HG03342 (cell line): ENCODE results near the gene LINGO1.

ENCODE experiments used
- ATAC-seq: cut with Tn5 transposase; IDR thresholded peaks from one replicate; pipeline ENCODE4 v1.9.1; 2021; ENCODE audit warnings: mild to moderate bottlenecking, moderate library complexity; ENCODE audit not compliant: unreplicated experiment

LINGO1 gene

DNA sequence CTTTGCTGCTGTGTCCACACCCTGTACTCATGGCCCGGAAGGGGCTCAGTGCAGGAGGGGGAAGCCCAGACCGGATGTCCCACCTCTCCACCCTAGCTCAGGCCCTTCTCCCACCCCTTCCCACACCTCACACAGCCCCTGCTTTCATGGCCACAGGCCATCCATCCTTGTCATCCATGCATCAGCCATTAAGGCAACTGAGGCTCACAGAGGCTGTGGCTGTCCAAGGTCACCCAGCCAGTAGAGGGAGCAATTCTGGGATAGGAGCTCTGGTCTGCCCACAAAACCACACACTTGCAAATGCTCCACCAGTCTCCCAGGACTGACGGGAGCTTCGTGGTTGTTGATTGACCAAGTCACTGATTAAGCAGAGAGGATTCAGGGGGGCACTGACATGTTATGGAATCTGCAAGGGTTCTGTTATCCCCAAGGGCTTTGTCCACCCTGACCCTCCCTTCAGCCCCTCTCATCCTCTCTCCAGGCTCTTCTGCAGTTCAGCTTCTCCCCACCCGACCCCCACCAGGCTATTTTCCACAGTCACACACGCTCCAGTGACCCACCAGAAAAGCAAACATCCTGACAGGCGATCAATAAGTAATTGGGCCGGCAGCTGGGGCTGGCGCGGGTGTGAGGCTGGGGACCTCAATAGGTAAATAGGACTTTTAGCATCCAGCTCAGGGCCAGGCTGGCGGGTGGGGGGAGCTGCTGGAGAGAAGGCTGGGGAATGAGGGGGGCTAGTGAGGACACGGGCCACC is 15.1 kb downstream of the LINGO1 start:
- no peak for ATAC-seq

DNA sequence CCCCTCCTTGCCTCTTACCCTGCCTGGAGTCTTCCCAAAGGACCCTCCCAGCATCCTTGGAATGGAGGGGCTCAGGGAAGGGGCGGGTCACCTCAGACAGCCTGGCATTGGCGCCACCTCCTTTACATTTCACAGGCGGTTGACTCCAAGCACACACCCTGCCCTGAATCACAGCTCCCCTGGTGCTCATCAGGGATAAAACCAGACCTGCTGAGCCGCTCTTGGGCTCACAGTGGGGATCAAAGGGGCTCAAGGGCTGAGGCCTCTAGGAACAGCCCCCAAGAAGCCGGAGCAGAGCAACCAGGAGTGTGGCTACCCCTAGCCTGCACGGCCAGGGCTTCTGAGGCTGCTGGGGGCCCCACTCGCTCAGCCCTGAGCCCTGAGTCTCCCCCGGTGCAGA is 16.6 kb downstream of the LINGO1 start:
- no peak for ATAC-seq

DNA sequence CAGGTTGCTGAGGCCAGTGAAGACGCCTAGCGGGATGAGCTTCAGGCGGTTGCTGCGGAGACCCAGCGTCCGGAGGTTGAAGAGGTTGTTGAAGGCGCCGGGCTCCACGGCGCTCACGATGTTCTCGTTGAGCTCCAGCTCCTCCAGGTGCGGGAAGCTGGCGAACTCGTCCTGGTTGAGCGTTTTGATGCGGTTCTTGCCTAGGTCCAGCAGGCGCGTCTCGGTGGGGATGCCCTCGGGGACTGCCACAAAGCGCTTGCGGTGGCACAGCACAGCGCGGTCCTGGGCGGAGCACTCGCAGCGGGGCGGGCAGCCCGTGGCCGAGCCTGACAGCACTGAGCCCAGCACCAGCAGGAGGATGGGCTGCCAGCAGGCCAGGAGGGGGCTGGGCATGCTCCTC is 17.2 kb downstream of the LINGO1 start:
- ATAC-seq, result no peak

DNA sequence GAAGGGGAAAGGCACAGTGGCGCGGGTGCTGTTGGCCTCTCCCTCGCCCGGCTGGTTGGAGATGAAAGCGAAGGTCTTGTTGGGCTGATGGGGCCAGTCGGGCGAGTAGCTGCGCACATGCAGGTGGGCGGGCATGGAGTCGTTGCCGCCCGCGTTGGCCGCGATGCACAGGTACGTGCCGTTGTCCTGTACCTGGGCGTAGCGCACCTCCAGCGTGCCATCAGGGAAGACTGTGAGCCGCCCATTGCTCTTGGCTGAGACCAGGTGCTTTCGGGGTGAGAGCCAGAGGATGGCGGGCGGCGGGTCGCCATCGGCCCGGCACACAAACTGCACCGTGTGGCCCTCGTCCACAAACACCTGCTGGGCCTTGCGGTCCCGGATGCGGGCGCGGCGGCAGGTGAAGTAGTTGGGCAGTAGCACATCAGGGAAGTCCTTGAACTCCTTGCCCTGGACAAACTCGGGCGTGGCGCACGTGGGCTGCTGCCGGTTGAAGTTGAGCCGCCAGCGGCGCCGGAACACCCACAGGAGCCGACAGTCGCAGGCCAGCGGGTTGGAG is 18.4 kb downstream of the LINGO1 start:
- ATAC-seq, result no peak

DNA sequence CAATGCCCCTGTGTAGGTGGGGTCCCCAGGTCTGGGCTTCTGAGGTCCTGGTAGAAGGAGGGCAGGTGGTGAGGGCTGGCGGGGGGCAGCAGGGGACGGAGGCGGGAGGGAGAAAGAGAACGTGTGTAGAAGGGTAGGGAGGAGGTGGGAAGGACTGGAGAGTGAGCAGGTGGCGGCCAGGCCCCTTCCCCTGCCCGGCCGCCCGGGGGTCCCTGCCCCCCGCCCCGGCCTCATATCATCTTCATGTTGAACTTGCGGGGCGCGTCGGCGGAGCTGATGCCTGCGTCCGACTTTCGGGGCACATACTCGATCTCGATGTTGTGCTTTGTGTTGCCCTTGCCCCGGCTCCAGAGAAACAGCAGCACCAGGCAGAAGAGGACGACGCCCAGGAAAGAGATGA is 18.9 kb downstream of the LINGO1 start:
- no peak for ATAC-seq

DNA sequence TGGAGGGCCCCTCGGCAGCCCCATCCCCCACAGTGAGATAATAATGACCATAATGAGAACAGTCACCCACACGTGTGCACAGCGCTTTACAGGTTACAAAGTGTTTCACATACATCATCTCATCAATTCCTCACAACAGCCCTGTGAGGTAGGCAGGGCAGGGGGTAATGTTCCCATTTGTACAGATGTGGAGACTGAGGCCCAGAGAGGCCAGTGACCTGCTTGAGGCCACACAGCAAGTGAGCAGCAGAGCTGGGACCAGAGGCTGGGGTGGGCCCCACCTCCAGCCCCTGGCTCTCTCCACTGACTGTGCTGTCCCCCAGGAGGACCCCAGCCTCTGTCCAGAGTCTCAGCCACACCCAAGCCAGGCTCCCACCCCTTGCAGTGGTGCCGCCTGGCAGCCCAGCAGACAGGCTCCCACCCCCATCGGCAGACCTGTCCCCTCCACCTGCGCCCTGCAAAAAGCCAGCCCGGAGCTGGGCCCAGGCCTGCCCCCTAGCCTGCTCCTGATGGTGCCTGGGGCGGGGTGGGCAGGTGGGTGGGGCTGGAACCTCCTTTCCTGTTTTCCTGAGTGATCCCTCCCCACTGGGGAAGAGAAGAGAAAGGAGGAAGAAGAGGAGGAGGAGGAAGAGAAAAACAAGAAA is 19.6 kb downstream of the LINGO1 start:
- ATAC-seq, result no peak

DNA sequence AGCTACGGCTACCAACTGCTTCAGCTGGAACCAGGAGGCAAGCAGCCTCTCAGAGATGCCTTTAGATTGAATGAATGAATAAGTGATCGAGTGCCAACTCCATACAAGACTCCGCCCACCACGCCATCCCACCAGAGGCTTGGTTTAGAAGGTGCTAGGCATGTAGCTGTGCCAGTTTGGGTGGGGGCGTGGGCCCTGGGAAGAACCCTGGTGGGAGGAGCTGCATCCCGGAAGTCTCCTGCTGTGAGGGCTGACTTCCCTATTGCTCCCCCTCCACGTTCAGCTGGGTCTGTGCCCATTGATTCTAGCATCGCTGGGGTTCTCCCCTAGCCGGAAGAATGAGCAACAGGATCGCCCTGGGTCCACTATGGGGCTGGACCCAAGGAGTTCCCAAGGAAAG is 20.9 kb downstream of the LINGO1 start:
- ATAC-seq, result no peak

DNA sequence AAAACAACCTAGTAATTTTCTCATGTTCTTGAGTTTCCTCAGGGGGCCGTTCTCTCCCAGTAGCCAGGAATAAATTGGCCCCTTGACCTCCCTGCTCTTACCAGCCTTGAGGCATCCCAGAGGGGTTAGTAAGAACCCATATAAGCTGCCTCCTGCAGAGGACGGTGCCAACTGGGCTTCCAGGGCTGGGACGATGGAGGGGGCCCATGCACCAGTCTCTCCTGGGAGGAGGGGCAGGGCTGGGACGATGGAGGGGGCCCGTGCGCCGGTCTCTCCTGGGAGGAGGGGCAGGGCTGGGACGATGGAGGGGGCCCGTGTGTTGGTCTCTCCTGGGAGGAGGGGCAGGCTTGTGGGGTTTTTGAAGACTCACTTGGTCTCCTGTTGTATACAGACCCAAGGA is 22.0 kb downstream of the LINGO1 start:
- no peak for ATAC-seq

DNA sequence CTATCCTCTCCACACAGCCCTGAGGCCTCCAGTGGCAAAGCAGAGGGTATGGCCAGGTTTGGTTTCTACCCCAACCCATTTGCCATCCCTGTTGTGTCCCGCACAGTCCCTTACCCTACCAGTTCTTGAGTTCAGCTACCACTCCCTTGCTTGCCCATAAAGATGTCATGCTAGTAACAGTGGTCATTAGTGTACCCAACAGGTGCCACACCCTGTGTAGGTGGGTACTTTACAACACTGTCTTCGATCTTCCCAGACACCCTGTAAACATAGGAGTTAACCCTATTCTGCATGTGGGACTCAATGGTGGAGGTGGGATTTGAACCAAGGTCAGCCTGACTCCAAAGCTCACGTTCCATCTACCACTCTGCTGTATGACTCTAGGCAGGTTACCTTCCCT is 23.2 kb downstream of the LINGO1 start:
- no peak for ATAC-seq

DNA sequence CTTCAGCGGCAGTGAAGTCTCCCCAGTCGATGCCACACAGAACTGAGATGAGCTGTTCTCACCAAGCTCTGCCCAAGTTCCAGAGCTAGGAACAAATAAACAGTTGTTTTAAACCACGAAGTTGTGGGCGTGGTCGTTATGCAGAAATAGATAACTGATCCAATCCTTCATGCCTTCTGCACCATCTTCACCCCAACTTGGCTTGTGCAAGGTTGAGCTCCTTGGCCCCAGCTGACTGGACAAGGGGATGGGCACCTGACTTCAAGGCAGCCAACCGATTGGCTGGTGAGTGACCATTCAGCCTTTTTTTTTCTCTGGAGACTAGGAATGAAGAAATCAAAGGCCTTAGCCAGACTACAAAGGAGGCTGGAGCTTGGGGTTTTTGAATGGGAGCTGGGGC is 23.9 kb downstream of the LINGO1 start:
- no peak for ATAC-seq

DNA sequence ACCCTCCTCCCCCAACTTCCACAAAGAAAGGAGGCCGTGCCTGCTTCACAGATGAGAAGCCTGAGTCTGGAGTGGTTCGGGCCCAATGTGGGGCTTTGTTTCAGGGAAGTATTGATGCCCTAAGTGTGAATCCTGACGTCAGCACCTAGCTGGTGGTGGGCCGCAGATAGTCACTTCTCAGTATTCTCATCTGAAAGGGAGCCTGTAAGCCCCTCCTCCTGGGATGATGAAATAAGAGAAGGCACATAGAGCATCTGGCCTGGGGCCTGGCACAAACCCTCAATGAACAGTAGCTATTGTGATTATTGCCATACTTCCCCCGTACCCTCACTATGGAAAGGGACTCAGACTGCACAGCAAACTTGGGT is 24.8 kb downstream of the LINGO1 start:
- ATAC-seq, result no peak

DNA sequence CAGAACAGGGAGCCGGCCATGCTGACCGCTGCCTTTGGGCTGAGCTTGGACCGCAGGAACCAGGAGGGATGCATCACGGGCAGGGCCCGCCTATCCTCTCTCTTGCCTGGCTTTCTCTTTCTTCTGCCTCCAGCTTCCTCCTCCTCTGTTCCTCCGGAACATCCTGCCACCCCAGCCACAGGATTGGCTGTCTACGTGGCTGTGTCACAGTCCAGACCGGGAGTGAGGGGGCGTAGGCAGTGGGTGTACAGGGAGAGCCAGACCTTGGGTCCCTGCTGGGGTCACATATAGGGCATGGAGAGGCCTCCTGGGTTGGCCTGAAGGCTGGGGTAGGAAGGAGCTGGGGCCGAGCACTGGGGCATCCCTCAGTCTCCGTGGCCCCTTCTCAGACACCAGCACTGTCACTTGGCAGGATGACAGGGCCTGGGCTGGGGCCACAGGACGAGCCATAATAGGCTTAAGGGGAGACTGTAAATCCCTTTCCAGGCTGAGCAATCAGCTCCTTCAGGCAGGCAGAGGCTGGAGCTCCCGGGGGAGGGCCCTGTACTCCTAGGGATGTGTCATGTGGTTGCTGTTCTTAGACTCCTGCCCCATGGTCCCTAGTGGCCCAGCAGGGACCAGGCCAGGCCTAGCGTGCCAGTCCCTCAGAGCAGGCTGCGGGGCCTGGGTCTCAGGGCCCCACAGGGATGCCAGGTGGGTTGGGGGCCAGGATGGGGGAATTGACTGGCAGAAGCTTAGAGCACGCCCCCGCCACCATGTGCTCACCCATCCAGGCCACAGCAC is 25.4 kb downstream of the LINGO1 start:
- no peak for ATAC-seq

DNA sequence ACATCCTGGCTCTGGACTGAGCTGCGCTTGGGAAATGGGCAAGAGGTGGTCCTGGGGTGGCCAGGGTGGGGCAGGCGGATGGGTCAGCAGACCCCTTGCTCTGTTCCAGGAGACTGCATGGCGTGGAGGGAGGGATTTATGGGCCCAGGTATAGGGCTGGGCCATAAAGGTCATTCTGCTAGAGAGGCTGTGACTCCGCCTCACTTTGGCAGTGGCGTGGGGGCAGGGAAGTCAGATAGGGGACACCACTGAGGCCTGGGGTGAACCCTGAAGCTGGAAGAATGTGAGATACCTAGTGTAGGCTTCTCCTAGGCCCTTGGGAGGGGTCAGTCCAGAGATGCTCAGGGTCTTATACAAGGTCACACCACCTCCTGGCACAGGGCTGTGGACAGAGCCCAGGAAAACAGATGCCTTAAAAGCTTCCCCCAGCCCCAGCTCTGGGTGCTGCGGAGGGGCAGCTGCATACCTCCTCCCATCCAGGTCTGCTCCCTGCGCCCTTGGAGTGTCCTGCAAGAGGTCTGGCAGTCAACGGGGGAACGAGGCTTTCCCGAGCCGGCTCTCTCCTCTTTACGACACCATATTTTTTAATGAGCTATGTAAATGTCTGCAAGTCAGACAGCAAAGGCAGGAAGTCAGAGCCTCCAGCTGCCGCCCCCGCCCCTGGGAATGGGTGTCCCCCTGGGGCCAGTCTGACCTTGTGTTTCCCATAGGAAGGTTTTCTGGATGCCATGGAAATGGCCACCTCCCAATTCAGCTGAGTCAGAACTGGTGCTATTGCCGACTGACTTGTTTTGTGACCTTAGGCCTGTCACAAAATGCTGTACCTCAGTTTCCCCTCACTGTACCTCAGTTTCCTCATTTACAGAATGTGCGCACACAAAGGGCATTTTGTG is 26.3 kb downstream of the LINGO1 start:
- ATAC-seq, result no peak

DNA sequence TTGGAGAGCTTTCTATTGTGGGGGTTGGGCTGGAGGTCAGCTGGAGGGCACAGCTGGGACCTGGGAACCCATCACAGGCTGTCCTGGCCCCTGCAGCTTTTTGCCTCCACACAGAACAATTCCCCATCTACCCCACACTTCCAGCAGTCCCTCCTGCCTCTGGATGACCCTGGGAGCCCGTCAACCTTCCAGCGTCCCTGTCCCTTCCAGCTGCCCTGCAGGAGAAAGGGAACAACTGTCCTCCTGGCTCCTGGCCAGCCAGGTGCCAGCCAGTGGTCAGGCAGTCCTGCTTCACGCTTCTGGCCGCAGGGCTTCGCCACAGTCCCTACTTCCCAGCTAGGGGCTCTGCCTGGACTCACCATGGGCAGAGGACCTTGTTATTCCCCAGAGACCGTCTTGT is 27.2 kb downstream of the LINGO1 start:
- ATAC-seq, result no peak

DNA sequence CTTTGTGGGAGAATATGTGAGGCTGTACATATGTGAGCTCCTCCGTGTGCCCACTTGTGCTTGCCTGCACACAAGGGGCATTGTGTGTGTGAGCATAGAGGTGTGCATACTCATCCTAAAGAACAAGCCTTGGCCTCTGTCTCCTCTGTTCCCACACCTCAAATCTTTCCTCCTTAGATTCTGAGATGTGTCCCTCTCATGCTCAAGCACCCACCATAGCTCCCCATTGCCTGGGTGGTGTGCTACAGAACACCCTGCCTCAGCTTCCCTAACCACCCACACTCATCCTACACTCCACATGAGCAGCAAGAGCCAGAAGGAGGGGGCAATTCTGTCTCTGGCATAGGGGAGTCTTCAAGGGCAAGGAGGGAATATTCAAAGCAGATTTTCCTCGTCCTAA is 27.7 kb downstream of the LINGO1 start:
- ATAC-seq, result no peak

DNA sequence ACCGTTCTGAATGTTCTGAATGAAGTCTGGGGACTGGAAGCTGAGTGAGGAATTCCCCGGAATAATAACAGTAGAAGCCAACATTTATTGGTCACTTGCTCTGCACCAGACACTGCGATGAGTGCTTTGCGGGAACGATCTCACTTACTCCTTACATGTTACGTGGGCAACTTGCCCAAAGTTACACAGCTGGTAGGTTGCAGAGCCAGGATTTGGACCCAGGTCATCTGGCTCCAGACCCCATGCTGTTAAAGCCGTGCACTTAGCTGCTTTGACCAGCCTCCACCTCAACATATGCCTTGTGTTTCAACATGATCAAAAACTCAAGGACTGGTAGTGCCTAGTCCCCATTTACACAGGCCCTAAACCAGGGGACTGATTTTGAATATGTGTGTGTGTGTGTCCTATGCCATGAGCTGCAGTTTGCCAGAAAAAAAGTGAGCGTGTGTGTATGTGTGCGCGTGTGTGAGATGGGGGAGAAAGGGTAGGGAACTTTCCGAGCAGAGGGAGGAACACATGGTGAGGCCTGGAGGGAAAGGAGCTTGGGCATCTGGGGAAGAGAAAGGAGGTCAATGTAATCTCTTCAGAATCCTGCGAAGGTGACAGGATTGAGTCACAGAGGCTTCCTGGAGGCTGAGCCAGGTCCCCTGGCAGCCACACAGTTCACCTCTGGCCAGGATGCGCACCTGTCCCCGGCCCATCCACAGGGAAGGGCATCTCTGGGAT is 28.9 kb downstream of the LINGO1 start:
- ATAC-seq, result no peak

DNA sequence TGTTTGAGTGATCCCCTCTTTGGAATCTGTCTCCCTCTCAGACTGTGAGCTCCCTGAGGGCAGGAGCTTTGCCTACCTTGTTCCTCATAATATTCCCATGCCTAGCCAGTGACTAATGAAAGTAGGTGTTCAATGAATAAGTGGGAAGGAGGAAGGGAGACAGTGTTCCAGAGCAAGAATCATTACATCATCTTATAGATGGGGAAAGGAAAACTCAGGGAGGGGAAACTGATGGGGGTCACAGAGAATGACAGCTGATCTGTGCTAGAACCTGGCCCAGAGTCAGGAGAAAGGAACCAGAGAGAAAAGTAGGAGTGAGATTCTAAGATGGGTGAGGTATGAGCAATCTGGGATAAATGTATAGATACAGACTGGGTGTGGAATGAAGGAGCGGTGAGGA is 29.9 kb downstream of the LINGO1 start:
- no peak for ATAC-seq

DNA sequence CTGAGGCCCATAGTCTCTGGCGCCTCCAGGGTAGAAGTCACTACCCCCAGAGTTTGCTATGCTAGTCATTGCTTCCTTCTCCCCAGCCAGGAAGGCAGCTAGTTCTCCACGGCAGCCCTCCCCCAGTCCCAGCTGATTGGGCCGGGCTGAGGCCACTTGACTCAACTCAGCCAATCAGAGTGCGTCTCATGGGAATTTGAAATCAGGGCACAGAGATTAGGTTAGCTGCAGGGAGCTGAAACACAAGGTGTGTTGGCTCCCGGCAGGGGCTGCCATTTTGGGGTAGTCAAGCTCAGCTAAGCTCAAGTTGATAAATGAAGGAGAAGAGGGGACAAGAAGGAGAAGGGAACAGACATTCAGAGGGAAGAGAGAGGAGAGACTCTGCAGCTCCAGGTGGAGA is 32.8 kb downstream of the LINGO1 start:
- no peak for ATAC-seq

DNA sequence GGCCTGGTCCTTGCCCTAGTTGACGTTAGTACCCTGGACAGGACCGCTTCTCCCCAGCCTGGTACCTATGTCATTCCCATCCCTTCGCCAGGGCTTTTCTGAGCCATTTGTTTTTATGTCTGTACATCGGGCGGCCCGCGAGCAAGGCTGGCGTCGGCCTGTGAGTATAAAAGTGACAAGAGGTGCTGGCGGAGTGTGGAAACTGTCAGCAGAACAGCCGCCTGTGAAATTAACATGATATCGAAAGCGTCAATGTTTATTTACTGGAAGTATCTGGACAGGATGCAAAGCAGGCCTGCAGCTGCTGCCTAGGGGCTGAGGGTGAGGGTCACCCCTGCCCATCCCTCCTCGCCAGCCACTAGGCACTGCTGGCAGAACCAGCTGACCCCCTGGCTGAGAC is 33.4 kb downstream of the LINGO1 start:
- ATAC-seq, result no peak

DNA sequence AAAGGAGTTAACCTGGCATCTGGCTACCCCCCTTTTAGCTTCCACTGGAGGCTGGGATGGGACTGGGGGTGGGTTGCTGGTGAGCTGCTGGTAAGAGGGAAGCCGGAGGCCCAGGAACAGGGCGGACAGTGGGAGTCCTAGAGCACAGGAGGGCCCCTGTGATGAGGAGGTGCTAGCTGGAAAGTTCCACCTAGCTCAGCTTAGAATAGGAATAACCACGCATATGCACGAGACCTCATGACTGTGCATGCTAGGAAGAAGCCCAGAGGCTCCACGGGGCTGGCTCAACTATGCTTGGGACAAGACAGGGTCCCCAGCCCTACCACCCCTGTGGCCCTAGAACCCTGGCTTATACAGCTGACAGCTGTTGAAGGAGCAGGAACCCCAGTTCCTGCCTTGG is 34.1 kb downstream of the LINGO1 start:
- ATAC-seq, result no peak
